K562 (cell line): ENCODE measurements around the gene CHD3. TPM values are rescaled to one million over a fixed set of nuclear protein-coding genes. Genes with fewer than 3 reads are reported as not detected.

Experiments used
- ATAC-seq: fragments of 200-7000 bp; cut with Tn5 transposase; 3 replicates; pipeline ENCODE4 v1.9.1; 2020; ENCODE audit warnings: moderate library complexity
- BruUV-seq: library from RNA; stranded (reverse); fragments of 400-500 nt; replicated peaks from 2 replicates; lab custom pipeline; 2021; lab: Mats Ljungman, UMichigan
- CTCF ChIA-PET: fragments of 300-600 bp; formaldehyde crosslinking; extraction: SDS; loops from one replicate; lab custom pipeline; 2021; ENCODE audit warnings: low intra/inter-chr PET ratio; lab: Yijun Ruan, JAX
- POLR2A ChIA-PET: fragments of 300-600, 350-650 bp; sonication (Branson Sonifier 250); formaldehyde crosslinking; extraction: SDS; loops from one replicate; lab custom pipeline; 2021; ENCODE audit warnings: antibody characterized with exemption, inconsistent platforms; lab: Yijun Ruan, JAX
- DNase-seq, 4 experiments: peaks; one replicate each; pipeline versions ENCODE4 v3.0.0 to v3.0.0-alpha.2; 2011 to 2018; ENCODE audit warnings: low spot score in 3 of 4, mixed read lengths in 3 of 4; ENCODE audit errors: extremely low read depth in 1 of 4
- FAIRE-seq: peaks from 2 replicates; lab custom pipeline; 2011; peaks lifted over from hg19 to GRCh38; lab: Jason Lieb, UNC
- H2AFZ ChIP-seq: 2 replicates; pipeline ENCODE4 v1.6.0; 2011; ENCODE audit warnings: low read depth, low read length, control low read depth, inconsistent platforms
- H3K27ac ChIP-seq: fragments of 200-600 bp; 3 replicates; pipeline ENCODE4 v1.8.0; 2011; ENCODE audit warnings: low read depth, mild to moderate bottlenecking, control low read depth, inconsistent platforms, low read length, moderate library complexity, mixed read lengths; ENCODE audit errors: extremely low read depth
- H3K27me3 ChIP-seq, 2 experiments: fragments of 300-600 bp in 1 of 2; 2 replicates in 1 of 2; 3 replicates in 1 of 2; pipeline versions ENCODE4 v1.6.0 to v1.8.0; 2011; ENCODE audit warnings: inconsistent platforms in 2 of 2, low read length in 2 of 2, mild to moderate bottlenecking in 1 of 2, mixed read lengths in 1 of 2, moderate library complexity in 1 of 2; ENCODE audit not compliant: control insufficient read depth in 2 of 2, insufficient read depth in 2 of 2
- H3K36me3 ChIP-seq: fragments of 300-600 bp; 3 replicates; pipeline ENCODE4 v1.8.0; 2011; ENCODE audit warnings: mild to moderate bottlenecking, low read length, inconsistent platforms; ENCODE audit not compliant: control insufficient read depth, insufficient read depth
- H3K4me1 ChIP-seq, 2 experiments: fragments of 200-600 bp in 1 of 2; replicated peaks in 1 of 2; 2 replicates in 1 of 2; 3 replicates in 1 of 2; pipeline versions ENCODE4 v1.5.1 to v1.8.0; 2011; ENCODE audit warnings: inconsistent platforms in 2 of 2, low read length in 2 of 2, mild to moderate bottlenecking in 1 of 2, mixed read lengths in 1 of 2, moderate library complexity in 1 of 2; ENCODE audit not compliant: control insufficient read depth in 2 of 2, insufficient read depth in 2 of 2
- H3K4me2 ChIP-seq: 2 replicates; pipeline ENCODE4 v1.6.1; 2011; ENCODE audit warnings: low read length, control low read depth, inconsistent platforms, mixed read lengths; ENCODE audit not compliant: insufficient read depth
- H3K4me3 ChIP-seq: fragments of 200-600 bp; sonication (generic), shearing (Covaris generic); 2 replicates; pipeline ENCODE4 v1.5.1; 2016; ENCODE audit warnings: control low read depth, inconsistent platforms
- H3K79me2 ChIP-seq: fragments of 200-600 bp; 3 replicates; pipeline ENCODE4 v1.8.0; 2011; ENCODE audit warnings: low read length, inconsistent platforms; ENCODE audit not compliant: control insufficient read depth, insufficient read depth
- H3K9ac ChIP-seq, 2 experiments: 2 replicates each; pipeline versions ENCODE4 v1.6.0 to v1.6.1; 2011; ENCODE audit warnings: low read depth in 2 of 2, low read length in 2 of 2, control low read depth in 1 of 2, inconsistent platforms in 1 of 2, mild to moderate bottlenecking in 1 of 2, mixed read lengths in 1 of 2; ENCODE audit not compliant: insufficient read depth in 1 of 2
- H3K9me1 ChIP-seq: one replicate; pipeline ENCODE4 v1.6.0; 2011; ENCODE audit warnings: inconsistent platforms, mild to moderate bottlenecking, low read length, moderate library complexity; ENCODE audit not compliant: control insufficient read depth, insufficient read depth
- H3K9me3 ChIP-seq: replicated peaks from 2 replicates; pipeline ENCODE4 v1.5.1; 2011; ENCODE audit warnings: low read depth, low read length, inconsistent platforms; ENCODE audit not compliant: control insufficient read depth, insufficient read depth
- H4K20me1 ChIP-seq: replicated peaks from 2 replicates; pipeline ENCODE4 v1.6.1; 2011; ENCODE audit warnings: low read length, inconsistent platforms, mixed read lengths; ENCODE audit not compliant: control insufficient read depth, insufficient read depth
- ETV6 ChIP-seq, 3 experiments: fragments of 150-350 bp in 1 of 3; sonication (generic) in 1 of 3; formaldehyde crosslinking in 1 of 3; IDR thresholded peaks; 2 replicates each; pipeline versions ENCODE4 v1.6.1 to v1.8.0; 2014 to 2022; ENCODE audit warnings: borderline replicate concordance in 2 of 3, low read depth in 2 of 3, antibody characterized with exemption in 1 of 3, low read length in 1 of 3, mild to moderate bottlenecking in 1 of 3, missing genetic modification reagents in 1 of 3
- FOS ChIP-seq: IDR thresholded peaks from 3 replicates; pipeline ENCODE4 v1.6.1; 2011; ENCODE audit not compliant: insufficient read length; ENCODE audit errors: extremely low read depth
- FOXM1 ChIP-seq, 2 experiments: fragments of 450-650 bp in 1 of 2; sonication (generic) in 1 of 2; formaldehyde crosslinking in 1 of 2; IDR thresholded peaks; 2 replicates each; pipeline versions ENCODE4 v1.6.1 to v1.9.0; 2017 to 2022; ENCODE audit warnings: low read depth in 2 of 2, mild to moderate bottlenecking in 2 of 2, missing genetic modification reagents in 1 of 2, moderate library complexity in 1 of 2
- NR4A1 ChIP-seq, 2 experiments: fragments of 250-450 bp in 1 of 2; fragments of 450-650 bp in 1 of 2; sonication (Bioruptor Pico) in 1 of 2; IDR thresholded peaks; 2 replicates each; pipeline versions ENCODE4 v1.4.0 to v1.6.1; 2016 to 2020; ENCODE audit warnings: mild to moderate bottlenecking in 2 of 2, missing compliant biosample characterization in 1 of 2, missing genetic modification characterization in 1 of 2, moderate library complexity in 1 of 2
- RERE ChIP-seq: sonication (generic); formaldehyde crosslinking; IDR thresholded peaks from 2 replicates; pipeline ENCODE4 v1.8.0; 2023; ENCODE audit warnings: missing genetic modification reagents, mild to moderate bottlenecking, borderline replicate concordance
- TAF1 ChIP-seq: IDR thresholded peaks from 2 replicates; pipeline ENCODE4 v1.6.1; 2011; ENCODE audit warnings: mild to moderate bottlenecking, low read length, moderate library complexity; ENCODE audit not compliant: insufficient read depth, control insufficient read depth, severe bottlenecking; ENCODE audit errors: extremely low read depth
- ZNF217 ChIP-seq: sonication (generic); formaldehyde crosslinking; IDR thresholded peaks from 2 replicates; pipeline ENCODE4 v1.8.0; 2022; ENCODE audit warnings: mild to moderate bottlenecking, missing genetic modification reagents
- ZNF589 ChIP-seq: fragments of 200-800 bp; sonication (Bioruptor generic); IDR thresholded peaks from 2 replicates; pipeline ENCODE4 v1.6.1; 2016; ENCODE audit warnings: low read depth, missing genetic modification characterization, missing compliant biosample characterization
- ZNF639 ChIP-seq, 2 experiments: fragments of 200-800 bp in 1 of 2; sonication (Bioruptor generic) in 1 of 2; sonication (generic) in 1 of 2; formaldehyde crosslinking in 1 of 2; IDR thresholded peaks in 1 of 2; conservative IDR thresholded peaks in 1 of 2; 2 replicates each; pipeline versions ENCODE4 v1.5.0 to v1.6.1; 2016 to 2020; ENCODE audit warnings: missing compliant biosample characterization in 1 of 2, missing genetic modification characterization in 1 of 2, missing genetic modification reagents in 1 of 2
- WGBS: fragments of 100-300 bp; shearing (Covaris generic); methylation state at CpG from one replicate; pipeline ENCODE4 v1.1.6; 2016; ENCODE audit warnings: low coverage, mixed read lengths; ENCODE audit not compliant: insufficient coverage; ENCODE audit errors: missing lambda C conversion rate; 5-methylcytosine and 5-hydroxymethylcytosine counted together
- in situ Hi-C: fragments of 300-500 bp; cut with MboI; formaldehyde crosslinking; loops from 4 replicates; pipeline ENCODE4 v1.15.0; 2018; ENCODE audit warnings: inconsistent platforms, mixed read lengths
- intact Hi-C: fragments of 100-400 bp; cut with micrococcal nuclease; formaldehyde crosslinking; loops from 2 replicates; pipeline ENCODE4 v1.14.2; 2022
- polyA plus RNA-seq, 8 experiments: library from polyadenylated mRNA; depleted of rRNA in 4 of 8; stranded (reverse) in 5 of 8; unstranded in 3 of 8; fragments of >200 nt; fragmentation: Nextera tagmentation in 2 of 8; fragmentation: Illumina TruSeq in 1 of 8; extraction: Ambion mirVana in 2 of 8; extraction: Trizol in 1 of 8; gene quantifications; 2 replicates each; pipeline versions ENCODE4 v1.2.1 to v1.2.3, GENCODE V29; 2011 to 2014; ENCODE audit warnings: inconsistent platforms in 1 of 8, missing spikeins in 1 of 8
- total RNA-seq, 7 experiments: library from RNA; depleted of rRNA in 6 of 7; stranded (reverse); fragments of >200 nt in 6 of 7; fragmentation: Illumina TruSeq in 2 of 7; extraction: Trizol in 2 of 7; gene quantifications; 2 replicates each; pipeline versions ENCODE4 v1.2.1 to v1.2.3, GENCODE V29; 2011 to 2021; ENCODE audit warnings: low replicate concordance in 1 of 7

CHD3 gene
- total and polyA plus RNA-seq, 9 of the 15 experiments (the other 6 are each of a cell fraction or from before 2014, with no cell fraction given), result 0.39 to 38.2 (median 21.2) TPM

GRCh38 chr17:7940034-7940433, 51.4 kb downstream of the CHD3 start (continued):
- TF ChIP-seq RERE (CRISPR knock-in tag), result no peak
- TF ChIP-seq ZNF589, result no peak
- TF ChIP-seq FOS, result no peak
- TF ChIP-seq ETV6 (IDR thresholded peaks at IDR 0.05; ENCODE audit: borderline replicate concordance in 1 of 2, low read depth in 2 of 2, low read length in 1 of 2), result no peak
- TF ChIP-seq ETV6 (CRISPR knock-in tag; IDR thresholded peaks at IDR 0.05; ENCODE audit: borderline replicate concordance), result no peak
- TF ChIP-seq, all 486 proteins: peak for 0

- 94% methylated on average over 6 of the region's 6 CpGs for WGBS
- no peaks in the 10 kb centered on the region for H3K4me1 ChIP-seq
- H3K9me3 ChIP-seq, result no peaks in the 10 kb centered on the region
- DNase-seq (no peak), ATAC-seq (no peak), FAIRE-seq (no peak)
- H3K79me2 ChIP-seq, result no peaks in the 10 kb centered on the region
- BruUV-seq, result no TSS peak
- H3K9ac ChIP-seq, result no peak overlapping the region
- peaks cover 66% of the 10 kb centered on the region; the same call in 2 of the 3 replicates for H3K36me3 ChIP-seq
- H3K27ac ChIP-seq, result no peak overlapping the region
- CTCF ChIA-PET, result no interaction called here
- H3K4me3 ChIP-seq, result no peak overlapping the region
- H2AFZ ChIP-seq, result no peak overlapping the region
- no peaks in the 10 kb centered on the region for H3K9me1 ChIP-seq
- in situ Hi-C loops, result no loop called here
- H4K20me1 ChIP-seq, result no peaks in the 10 kb centered on the region
- POLR2A ChIA-PET, result interaction anchor here (0.8 to 2.4 kb wide), 3 partner anchors 9 to 104 kb away, joined by 3 to 14 read pairs (median 5); partner anchors contain the start of genes CNTROB, KCNAB3 and TRAPPC1
- intact Hi-C loops, result no loop called here
- no peaks in the 10 kb centered on the region for H3K27me3 ChIP-seq
- no peak overlapping the region for H3K4me2 ChIP-seq
- no peak for TF ChIP-seq ZNF639 (CRISPR knock-in tag; conservative IDR thresholded peaks at IDR 0.05 in 1 of 2, IDR thresholded peaks at IDR 0.05 in 1 of 2)
- TF ChIP-seq ZNF217, result no peak
- no peak for TF ChIP-seq TAF1
- TF ChIP-seq NR4A1 (CRISPR knock-in tag; IDR thresholded peaks at IDR 0.05), result no peak
- no peak for TF ChIP-seq NR4A1 (tag; IDR thresholded peaks at IDR 0.05)
- TF ChIP-seq FOXM1 (IDR thresholded peaks at IDR 0.05; ENCODE audit: low read depth), result no peak
- no peak for TF ChIP-seq FOXM1 (CRISPR knock-in tag; IDR thresholded peaks at IDR 0.05; ENCODE audit: low read depth)
Measured at GRCh38 chr17:7940743-7941142, 52.2 kb downstream of the CHD3 start.
